ENCODE measurements around the gene SYN1.
A peak's percentile ranks its signal among the peaks of the same experiment; 100 is the strongest.
"Not testable (repeated sequence)": the region's sequence is repeated elsewhere in the genome, so short reads cannot be mapped to it uniquely, and the experiment has no call there.

The SYN1 gene

GRCh38 chrX:47633689-47634590 is 14.3 kb upstream of the SYN1 start:
- no peak for DNase-seq

DNA sequence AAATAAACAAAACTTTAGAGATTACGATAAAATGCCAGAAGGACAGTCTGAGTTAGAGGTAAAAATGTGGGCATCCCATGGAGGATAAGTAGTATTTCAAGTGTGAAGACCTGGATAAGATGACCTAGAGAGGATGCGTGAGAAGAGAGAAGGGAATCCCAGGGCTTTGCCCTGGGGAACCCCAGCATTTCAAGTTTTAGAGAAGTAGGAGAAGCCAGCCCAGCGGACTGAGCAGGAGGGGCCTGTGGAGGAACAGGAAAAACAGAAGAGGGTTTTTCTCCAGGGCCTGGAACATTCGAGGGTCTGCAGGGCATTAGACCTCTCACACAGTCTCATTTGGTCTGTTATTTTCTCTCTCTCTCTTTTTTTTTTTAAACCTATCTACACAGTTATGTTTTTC is 13.0 kb upstream of the SYN1 start:
- DNase-seq, result no peak

GRCh38 chrX:47631676-47632075 is 12.0 kb upstream of the SYN1 start:
- no peak for DNase-seq

DNA sequence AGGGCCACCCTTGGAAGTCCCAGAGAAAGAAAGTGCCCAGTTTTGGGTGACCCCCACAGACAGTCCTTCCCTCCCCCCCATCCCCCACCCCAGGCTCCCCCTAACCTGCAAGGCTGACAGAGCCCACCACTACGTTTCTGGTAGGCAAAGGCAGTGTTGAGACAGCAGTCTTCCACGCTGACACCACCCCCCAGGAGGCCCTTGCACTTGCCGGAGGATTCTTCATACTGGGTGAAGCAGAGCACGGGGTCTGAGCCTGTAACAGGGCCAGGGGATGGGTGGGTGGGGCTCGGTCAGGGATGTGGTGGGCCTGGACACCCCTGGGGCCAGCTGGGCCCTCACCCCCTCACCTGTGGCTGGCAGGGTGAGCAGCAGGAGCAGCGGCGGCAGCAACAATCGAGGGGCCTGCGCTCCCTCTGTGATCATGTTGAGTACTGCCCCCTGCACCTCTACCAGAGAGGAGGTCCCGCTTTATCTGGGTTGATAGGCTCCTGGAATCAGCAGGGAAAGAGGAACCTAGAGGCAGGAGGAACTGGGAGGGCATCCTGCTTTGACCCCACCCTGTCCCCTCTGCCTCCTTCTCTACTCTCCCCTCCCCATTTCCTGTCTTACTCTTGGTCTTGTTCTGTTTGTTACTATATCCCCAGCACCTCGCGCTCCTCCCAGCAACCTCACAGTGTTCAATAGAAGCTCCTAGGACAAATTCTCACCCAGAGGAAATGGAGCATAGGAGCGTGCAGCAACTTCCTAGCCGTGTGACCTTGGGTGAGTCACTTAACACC is 10.0 kb upstream of the SYN1 start, which contains the start of gene CFP:
TSS of gene CFP (minus strand) at position 512 of the 782 bp plus-strand sequence. CDS start at position 426, 86 bp downstream.
- no peak for DNase-seq

DNA sequence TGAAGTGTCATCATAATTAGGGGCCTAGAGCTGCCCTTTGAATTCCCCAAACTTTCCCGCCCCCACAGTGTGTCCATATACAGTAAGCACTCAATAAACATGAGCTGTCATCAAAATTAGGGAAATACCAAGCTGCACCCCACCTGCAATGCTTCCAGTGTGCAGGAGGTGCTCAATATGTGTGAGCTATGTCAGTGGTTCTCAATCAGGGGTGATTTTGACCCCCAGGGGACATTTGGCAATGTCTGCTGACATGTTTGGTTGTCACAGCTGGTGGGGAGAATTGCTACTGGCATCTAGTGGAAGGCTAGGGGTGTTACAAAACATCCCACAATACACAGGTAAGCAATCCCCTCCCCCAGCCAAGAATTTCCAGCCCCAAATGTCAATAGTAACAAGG is 9.3 kb upstream of the SYN1 start:
- no peak for DNase-seq

GRCh38 chrX:47625365-47625764 is 5.7 kb upstream of the SYN1 start:
- no peak for DNase-seq

- DNase-seq, result peak; percentile 85
These were observed 3.9 kb upstream of the SYN1 start for GRCh38 chrX:47623540-47624027.

GRCh38 chrX:47621851-47622250 is 2.2 kb upstream of the SYN1 start:
- no peak for DNase-seq

- DNase-seq, result no peak
These were observed 637 bp upstream of the SYN1 start for GRCh38 chrX:47620303-47620685.

DNA sequence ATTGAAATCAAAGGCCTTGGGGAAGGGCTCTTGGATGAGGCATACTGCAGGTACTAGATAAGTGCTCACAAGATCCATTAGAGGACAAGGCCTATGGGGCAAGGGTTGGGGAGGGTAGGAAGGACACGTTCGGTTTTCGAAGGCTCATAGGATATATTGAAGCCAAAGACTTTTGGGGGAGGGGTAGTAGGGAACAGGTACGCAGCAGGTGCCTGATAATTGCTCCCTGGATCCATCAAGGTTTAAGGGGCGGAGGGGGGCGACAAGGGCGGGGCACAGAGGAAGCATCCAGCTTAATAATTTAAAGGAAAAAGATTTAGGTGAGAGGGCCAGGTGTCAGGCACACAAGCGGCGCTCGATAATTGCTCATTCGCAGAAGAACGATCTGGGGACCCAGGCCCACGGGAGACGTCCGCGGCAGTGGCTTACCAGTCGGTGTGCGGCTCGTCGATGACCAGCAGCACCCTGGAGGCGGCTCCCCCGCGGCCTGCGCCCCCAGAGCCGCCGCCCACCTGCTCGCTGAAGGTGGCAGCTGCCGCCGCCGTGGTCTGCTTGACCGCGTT is 653 bp downstream of the SYN1 start:
- DNase-seq, result no peak

DNA sequence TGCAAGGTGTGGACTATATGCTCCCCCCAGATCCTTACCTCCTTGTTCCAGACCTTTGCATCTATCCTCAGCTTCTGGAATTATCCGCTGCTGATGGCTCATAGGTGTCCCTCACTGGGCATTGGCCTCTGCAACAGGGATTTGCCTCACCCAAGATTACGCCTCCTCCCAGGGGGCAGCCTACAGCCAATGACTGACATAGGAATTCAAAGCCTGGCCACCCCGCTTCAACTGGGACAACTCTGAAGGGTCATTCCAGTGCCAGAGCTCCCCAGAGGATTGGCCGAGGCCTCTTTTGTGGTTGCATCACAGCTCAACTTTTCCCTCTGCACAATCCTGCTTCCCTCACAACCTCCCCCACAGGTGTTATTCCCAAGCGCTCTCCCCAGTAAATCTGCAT is 5.0 kb downstream of the SYN1 start:
- no peak for DNase-seq

- no peak for DNase-seq
These were observed 6.6 kb downstream of the SYN1 start for GRCh38 chrX:47613082-47613481.

DNA sequence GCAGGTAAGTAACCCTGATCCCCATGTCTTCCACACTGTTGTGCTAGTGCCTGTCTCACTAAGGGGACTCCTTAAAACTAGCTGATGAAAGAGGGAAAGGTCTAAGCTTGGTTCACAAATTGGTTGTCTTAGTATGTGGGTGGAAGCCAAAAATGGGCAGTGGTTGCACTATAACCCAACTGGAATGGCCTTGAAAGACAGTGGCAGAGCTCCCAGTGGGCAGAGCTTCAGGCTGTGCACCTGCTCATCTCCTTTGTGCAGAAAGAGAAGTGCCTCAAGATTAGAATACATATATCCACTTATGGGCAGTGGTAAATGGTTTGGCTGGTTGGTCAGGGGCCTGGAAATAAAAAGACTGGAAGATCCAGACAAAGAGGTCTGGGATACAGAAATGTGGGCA is 7.2 kb downstream of the SYN1 start:
- no peak for DNase-seq

DNA sequence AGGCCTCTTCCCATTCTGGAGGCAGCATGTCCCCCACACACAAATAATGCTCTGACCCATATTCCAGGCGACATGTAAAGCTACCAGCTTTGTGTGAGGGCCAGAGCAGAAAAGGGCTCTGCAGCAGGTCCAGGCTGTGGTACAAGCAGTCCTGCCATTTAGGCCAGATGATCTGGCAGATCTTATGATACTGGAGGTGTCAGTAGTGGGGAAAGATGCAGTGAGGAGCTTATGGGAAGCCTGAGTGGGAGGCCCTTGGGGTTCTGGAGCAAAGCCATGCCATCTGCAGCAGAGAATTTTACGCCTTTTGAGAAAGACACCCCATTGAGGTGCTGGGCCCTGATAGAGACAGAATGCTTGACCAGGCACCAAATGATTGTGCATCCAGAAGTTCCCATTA is 7.7 kb downstream of the SYN1 start:
- DNase-seq, result no peak

- no peak for DNase-seq
These were observed 8.2 kb downstream of the SYN1 start for GRCh38 chrX:47611489-47611888.

- DNase-seq, result no peak
These were observed 9.1 kb downstream of the SYN1 start for GRCh38 chrX:47610511-47610910.

DNA sequence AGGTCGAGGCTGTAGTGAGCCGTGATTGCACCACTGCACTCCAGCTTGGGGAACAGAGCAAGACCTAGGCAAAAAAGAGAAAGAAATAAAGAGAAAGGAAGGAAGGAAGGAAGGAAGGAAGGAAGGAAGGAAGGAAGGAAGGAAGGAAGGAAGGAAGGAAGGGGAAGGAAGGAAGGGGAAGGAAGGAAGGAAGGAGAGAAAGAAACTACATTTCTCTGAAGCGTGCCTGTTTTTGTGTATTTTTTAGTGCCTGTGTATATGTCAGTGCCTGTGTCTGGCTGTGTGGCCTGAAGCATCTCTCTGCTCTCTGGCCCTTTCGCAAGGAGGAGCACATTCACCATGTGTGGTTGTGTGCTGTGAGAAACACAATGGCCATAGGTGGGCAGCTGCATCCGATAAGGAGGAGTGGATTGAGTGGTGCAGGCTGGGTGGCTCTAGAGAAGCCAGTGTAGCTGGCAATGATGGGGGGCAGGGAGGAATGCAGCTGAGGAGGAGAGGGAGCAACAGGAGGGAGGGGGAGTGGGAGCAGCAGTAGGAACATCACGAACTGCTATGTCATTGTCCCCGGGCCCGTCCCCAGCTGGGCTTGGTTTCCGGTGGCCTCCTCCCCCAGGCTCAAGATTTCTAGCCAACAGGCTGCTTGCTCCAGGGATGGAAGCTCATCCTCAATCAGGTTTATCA is 11.4 kb downstream of the SYN1 start:
- no peak for DNase-seq

DNA sequence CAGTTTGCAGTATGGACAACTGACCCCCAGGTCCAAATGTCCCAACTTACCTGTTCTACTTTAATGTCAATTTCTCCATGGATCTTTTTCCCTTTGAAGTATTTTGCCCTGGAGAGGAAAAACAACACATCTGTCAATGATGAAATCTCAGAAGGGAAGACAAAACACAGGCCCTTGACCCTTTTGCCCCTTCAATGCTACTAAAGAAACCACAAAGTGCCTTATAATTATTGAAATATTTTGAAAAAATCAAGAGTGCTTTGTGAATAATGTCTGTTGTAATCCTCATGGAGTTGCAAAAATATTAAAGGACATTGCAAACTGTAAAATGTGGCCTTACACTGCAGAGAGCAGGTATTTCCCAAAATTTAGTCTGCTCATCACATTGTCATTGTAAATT is 12.6 kb downstream of the SYN1 start:
- DNase-seq, result no peak

GRCh38 chrX:47605024-47605423 is 14.6 kb downstream of the SYN1 start:
- no peak for DNase-seq

- not testable (repeated sequence) for DNase-seq
These were observed 16.5 kb downstream of the SYN1 start for GRCh38 chrX:47603125-47603524.

GRCh38 chrX:47597222-47597621 is 22.4 kb downstream of the SYN1 start:
- no peak for DNase-seq

- no peak for DNase-seq
These were observed 23.4 kb downstream of the SYN1 start for GRCh38 chrX:47596256-47596655.

- no peak for DNase-seq
These were observed 23.9 kb downstream of the SYN1 start for GRCh38 chrX:47595716-47596251.
